AG08396 (cell line): ENCODE measurements around the gene ACER3.
"Not testable (repeated sequence)": the region's sequence is repeated elsewhere in the genome, so short reads cannot be mapped to it uniquely, and the experiment has no call there.

Experiments used
- DNase-seq: peaks from one replicate; pipeline ENCODE4 v3.0.0; 2012; ENCODE audit warnings: low spot score, mixed read lengths

ACER3 gene

DNA sequence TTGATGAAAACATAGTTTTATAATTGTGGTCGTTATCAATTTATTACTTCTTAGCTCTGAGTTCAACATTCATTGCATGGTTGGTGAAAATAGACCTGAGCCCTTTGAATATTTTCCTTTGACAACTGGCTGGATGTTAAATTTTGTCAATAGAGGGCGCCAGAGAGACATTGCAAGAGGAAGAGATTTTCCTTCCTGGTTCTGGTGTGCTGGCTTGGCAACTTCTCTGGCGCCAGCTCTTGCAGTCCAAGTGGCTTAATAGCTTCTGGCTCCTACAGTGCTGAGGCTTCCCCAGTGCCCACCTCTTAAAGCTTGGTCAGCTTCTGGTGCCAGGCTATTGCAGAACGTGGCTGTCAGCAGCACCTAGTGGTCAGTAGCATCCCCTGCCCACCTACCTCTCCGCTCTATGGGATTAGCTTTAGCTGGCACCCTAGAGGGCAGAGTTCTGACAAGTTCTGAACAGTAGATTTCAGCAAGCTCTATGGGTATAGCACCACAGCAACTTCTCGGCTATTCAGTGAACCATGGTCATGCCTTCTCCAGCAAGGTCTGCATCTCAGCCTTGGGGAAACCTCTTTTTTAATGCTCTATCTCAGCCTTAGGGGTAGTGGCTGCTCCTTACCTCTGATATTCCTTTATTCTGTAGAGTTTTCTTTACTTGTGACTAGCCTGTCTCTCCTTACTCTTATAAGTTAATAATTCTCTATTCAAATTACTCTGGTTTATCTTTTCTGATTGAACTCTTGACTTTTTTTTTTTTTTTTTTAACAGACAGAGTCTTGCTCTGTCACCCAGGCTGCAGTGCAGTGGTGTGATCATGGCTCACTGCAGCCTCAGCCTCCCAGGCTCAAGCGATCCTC, 59.4 kb downstream of the ACER3 start:
- DNase-seq: peak; percentile 78

GRCh38 chr11:76927160-76927559, 66.4 kb downstream of the ACER3 start:
- DNase-seq: no peak

DNA sequence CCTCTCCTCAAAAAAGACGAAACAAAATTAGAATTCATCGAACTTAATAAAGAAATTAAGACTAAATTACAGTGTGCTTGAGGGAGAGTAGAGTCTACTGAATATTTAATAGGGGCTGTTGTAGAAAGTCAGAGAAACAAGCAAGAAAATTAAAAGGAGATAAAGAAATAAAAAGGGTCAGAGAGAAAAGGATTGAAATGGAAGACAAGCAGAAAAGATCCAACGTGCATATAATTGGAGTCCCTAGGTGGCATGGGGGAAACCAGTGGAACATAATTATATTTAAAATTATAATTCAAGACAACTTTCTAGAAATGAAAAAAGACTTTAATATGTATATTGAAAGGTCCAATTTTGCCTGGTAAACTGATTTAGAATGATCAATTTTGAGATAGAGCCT, 74.3 kb downstream of the ACER3 start:
- no peak for DNase-seq

DNA sequence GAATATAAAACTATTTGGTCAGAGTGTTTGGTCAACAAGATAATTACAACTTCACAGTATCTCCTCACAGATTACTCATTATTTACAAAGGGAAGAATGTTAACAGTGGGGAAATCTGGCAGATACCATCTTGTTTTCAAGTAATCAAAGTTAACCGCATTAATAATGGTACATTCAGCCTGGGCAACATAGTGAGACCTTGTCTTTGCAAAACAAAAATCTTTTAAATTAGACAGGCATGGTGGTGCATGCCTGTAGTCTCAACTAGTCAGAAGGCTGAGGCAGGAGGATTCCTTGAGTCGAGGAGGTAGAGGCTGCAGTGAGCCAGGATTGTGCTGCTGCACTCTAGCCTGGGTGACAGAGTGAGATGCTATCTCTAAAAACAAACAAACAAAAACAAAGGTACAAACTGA, 78.5 kb downstream of the ACER3 start:
- no peak for DNase-seq

DNA sequence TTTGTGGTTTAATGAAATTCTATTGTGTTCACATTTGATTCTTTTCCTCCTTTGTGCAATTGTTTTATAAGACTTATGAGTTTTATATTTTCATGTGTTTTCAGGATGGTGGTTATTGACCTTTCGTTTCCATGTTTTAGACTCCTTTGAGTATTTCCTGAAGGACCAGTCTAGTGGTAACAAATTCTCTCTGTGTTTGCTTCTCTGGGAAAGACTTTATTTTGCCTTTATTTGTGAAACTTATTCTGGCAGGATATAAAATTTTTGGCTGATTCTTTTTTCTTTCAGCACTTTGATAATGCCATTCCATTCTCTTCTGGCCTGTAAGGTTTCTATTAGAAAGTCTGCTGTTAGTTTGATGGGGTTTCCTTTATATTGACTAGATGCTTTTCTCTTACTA, 83.5 kb downstream of the ACER3 start:
- no peak for DNase-seq

DNA sequence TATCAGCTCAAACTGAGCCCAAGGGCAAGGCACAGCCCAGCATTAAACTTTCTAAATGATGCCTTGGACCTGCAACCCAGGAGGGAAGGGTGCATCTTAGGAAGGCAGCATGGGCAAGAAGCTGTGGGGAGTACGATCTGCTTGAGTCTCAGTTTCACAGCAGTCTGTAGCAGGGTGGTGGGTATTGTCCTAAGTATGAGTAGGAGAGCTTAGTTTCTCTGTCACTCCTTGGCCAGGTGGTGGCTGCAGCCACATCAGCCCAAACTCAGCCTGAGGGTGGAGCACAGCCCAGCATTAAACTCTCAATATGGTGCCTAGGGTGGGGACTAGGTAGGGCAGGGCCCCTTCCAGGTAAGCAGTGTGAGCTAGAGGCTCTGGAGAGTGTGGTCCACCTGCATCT, 85.5 kb downstream of the ACER3 start:
- no peak for DNase-seq

DNA sequence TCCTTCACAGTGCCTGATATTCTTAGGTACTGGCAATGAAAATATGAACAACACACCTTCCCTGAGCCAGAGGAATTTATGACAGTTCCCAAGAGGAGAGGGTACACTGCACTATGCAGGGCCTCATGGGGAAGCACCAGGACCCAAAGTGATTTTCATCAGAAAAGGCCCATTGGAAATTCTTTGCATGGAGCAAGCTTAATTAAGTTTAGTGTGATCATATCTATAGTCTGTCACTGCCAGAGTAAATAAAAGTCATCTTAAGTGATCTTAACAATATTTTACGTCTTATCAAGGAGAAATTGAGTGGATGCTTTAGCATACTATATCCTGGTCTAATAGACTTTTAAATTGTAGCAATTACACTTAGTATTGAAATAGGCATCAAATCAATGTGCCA, 86.5 kb downstream of the ACER3 start:
- no peak for DNase-seq

- DNase-seq: no peak
Observed at GRCh38 chr11:76947800-76948199, 87.1 kb downstream of the ACER3 start.

- no peak for DNase-seq
Observed at GRCh38 chr11:76955459-76956114, 94.9 kb downstream of the ACER3 start.

GRCh38 chr11:76962583-76963416, 102.1 kb downstream of the ACER3 start:
- DNase-seq: no peak

DNA sequence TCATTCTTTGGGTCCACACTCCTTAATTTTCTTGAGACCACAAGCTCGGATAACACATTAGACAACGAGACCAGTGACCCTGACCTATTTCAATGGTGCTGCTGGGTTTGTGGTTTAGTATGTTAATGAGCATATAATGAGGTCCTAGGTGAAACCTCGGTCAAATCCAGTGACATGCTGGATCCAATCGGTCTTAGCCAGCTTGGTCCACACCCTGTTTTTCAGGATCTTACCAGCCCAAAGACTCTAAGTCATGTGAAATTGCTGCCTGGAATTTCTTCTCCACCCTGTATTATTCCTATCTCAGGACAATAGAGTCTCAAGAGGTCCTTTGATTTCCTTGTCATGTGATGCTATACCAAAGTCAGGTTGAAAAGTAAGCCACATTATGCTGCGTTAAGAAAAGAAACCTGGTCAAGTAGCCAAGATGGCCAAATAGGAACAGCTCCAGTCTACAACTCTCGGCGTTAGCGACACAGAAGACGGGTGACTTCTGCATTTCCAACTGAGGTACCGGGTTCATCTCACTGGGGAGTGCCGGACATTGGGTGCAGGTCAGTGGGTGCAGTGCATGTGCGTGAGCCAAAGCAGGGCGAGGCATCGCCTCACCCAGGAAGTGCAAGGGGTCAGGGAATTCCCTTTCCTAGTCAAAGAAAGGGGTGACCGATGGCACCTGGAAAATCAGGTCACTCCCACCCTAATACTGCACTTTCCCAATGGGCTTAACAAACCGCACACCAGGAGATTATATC, 102.9 kb downstream of the ACER3 start:
- not testable (repeated sequence) for DNase-seq

GRCh38 chr11:76972051-76972450, 111.3 kb downstream of the ACER3 start:
- DNase-seq: no peak

- DNase-seq: no peak
Observed at GRCh38 chr11:76974179-76974891, 113.6 kb downstream of the ACER3 start.

DNA sequence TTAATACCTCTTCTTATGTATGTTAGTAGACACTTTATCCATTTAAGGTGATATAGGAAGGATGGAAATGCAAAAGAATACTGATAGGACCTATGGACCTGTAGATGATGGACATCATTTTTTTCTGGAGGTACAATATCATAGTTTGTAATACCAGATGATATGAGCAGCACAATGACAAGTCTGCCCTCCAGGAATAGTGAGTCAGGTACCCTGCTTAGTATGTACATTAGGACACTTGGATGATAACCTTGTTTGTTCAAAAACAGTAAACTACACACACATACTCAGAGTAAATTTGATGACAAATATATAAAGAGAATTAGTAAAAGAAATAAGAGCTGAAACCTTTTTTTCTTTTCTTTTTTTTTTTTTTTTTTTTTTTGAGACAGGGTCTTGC, 114.8 kb downstream of the ACER3 start:
- no peak for DNase-seq

DNA sequence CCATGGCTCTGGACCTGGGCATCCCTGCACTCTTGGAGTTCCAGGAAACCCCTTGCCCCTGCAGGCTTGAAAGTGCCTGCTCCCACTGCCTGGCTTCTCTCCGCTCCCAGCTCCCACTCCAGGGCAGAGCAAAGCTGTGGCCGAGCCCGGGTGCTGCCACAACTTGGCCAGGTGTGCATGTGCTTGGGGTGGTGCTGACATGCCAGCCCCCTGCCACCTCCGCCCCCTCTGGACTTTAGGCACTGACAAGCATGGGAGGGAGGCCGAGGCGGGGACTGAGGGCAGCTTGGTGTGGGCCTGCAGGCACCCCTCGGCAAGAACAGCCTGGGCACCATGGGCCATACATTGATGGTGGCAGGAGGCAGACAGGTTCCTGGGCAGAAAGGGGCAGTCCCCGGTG, 117.1 kb downstream of the ACER3 start:
- no peak for DNase-seq

DNA sequence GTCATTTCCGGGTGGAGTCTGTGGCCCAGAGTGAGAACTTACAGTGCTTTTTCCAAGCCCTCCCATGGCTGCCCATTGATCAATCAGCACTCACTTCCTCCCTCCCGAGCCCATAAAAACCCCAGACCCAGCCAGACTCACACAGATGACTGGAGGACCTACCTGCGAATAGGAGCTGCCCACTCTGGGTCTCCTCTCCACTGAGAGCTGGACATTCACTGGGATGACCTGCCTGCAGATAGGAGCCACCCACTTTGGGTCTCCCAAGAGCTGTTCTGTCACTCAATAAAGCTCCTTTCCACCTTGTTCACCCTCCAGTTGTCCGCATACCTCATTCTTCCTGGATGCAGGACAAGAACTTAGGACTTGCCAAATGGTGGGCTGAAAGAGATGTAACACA, 117.5 kb downstream of the ACER3 start:
- DNase-seq: no peak

GRCh38 chr11:76978818-76979217, 118.1 kb downstream of the ACER3 start:
- no peak for DNase-seq

GRCh38 chr11:76980196-76980595, 119.5 kb downstream of the ACER3 start:
- no peak for DNase-seq

GRCh38 chr11:76984743-76985142, 124.0 kb downstream of the ACER3 start:
- no peak for DNase-seq

- no peak for DNase-seq
Observed at GRCh38 chr11:76987203-76987602, 126.5 kb downstream of the ACER3 start.

GRCh38 chr11:76990628-76991027, 129.9 kb downstream of the ACER3 start:
- DNase-seq: no peak
